Esophagus squamous epithelium (tissue), 5 donors: ENCODE results near the gene SVIL. TPM values are rescaled to one million over a fixed set of nuclear protein-coding genes. Genes with fewer than 3 reads are reported as not detected.

Experiments
- DNase-seq: peaks from one replicate; lab custom pipeline; 2025; lab: John Stamatoyannopoulos, UW
- H3K27ac ChIP-seq, 4 donors: fragments of 200-600 bp; sonication (generic); one replicate each; pipeline ENCODE4 v1.5.1; 2016 to 2019; ENCODE audit warnings: mild to moderate bottlenecking in 1 of 4
- H3K27me3 ChIP-seq, 4 donors: fragments of 200-600 bp; sonication (generic); 1 replicate in 3 of 4; 2 replicates in 1 of 4; pipeline versions ENCODE4 v1.5.1 to v1.6.0; 2017 to 2021; ENCODE audit warnings: antibody characterized with exemption in 1 of 4
- H3K36me3 ChIP-seq, 3 donors: fragments of 200-600 bp; sonication (generic); one replicate each; pipeline ENCODE4 v1.5.1; 2016 to 2019
- H3K4me1 ChIP-seq, 3 donors: fragments of 200-600 bp; sonication (generic); one replicate each; pipeline ENCODE4 v1.5.1; 2017 to 2019
- H3K4me3 ChIP-seq, 4 donors: fragments of 200-600 bp; sonication (generic); 1 replicate in 3 of 4; 2 replicates in 1 of 4; pipeline ENCODE4 v1.5.1; 2016 to 2019; ENCODE audit warnings: mild to moderate bottlenecking in 2 of 4, moderate library complexity in 1 of 4
- H3K9me3 ChIP-seq, 3 donors: fragments of 200-600 bp; sonication (generic); one replicate each; pipeline ENCODE4 v1.5.1; 2016 to 2019
- CTCF ChIP-seq, 6 experiments: fragments of 450-650 bp in 4 of 6; fragments of 200-600 bp in 2 of 6; sonication (generic) in 2 of 6; IDR thresholded peaks; one replicate each; pipeline ENCODE4 v1.5.1; 2016 to 2019; ENCODE audit warnings: antibody characterized with exemption in 6 of 6, mild to moderate bottlenecking in 4 of 6, moderate library complexity in 4 of 6
- POLR2A ChIP-seq, 4 donors: fragments of 450-650 bp; IDR thresholded peaks; one replicate each; pipeline ENCODE4 v1.6.1; 2017; ENCODE audit warnings: antibody characterized with exemption in 4 of 4, mild to moderate bottlenecking in 4 of 4, moderate library complexity in 3 of 4
- WGBS, 2 donors: methylation state at CpG; one replicate each; pipeline ENCODE4 v1.1.5; 2018; 5-methylcytosine and 5-hydroxymethylcytosine counted together
- intact Hi-C: fragments of 100-400 bp; cut with DNase I; formaldehyde crosslinking; loops from one replicate; pipeline ENCODE4 v1.15.0; 2022
- total RNA-seq, 4 donors: library from RNA; depleted of rRNA; stranded (reverse); fragments of >200 nt; gene quantifications; one replicate each; pipeline ENCODE4 v1.1.0, GENCODE V29; 2016
- donor health status: DM: yes; HTN: yes; CAD: no.

SVIL gene
- total RNA-seq, 4 donors from 2014 or later = 71.1 to 227 (median 147) TPM

GRCh38 chr10:29675984-29676383, 41.2 kb upstream of the SVIL start:
- Histone ChIP-seq H3K4me3 (no peak overlapping the region), H3K36me3 (peaks cover 0 to 83% (median 5%) of the 10 kb centered on the region in 3 donors), H3K27ac (no peak overlapping the region), H3K27me3 (no peaks in the 10 kb centered on the region), H3K9me3 (peaks cover 0 to 6% (median 0%) of the 10 kb centered on the region in 3 donors), H3K4me1 (peaks cover 0 to 15% (median 0%) of the 10 kb centered on the region in 3 donors)
- 100% methylated on average over 1 of the region's 1 CpG for WGBS, 2 donors
- TF ChIP-seq POLR2A (IDR thresholded peaks at IDR 0.05) = no peak
- TF ChIP-seq CTCF (IDR thresholded peaks at IDR 0.05) = no peak
- intact Hi-C loops = no loop called here
- no peak for DNase-seq

- DNase-seq = no peak
- Histone ChIP-seq H3K27me3 (no peaks in the 10 kb centered on the region), H3K4me3 (no peak overlapping the region), H3K36me3 (peaks cover 0 to 51% (median 5%) of the 10 kb centered on the region in 3 donors), H3K4me1 (peaks cover 5 to 44% (median 20%) of the 10 kb centered on the region in 3 donors), H3K9me3 (peaks cover 0 to 6% (median 0%) of the 10 kb centered on the region in 3 donors), H3K27ac (no peak overlapping the region)
- WGBS, 2 donors = 80 to 97% methylated on average over 2 of the region's 2 CpGs
- intact Hi-C loops = no loop called here
- TF ChIP-seq CTCF (IDR thresholded peaks at IDR 0.05) (no peak), POLR2A (IDR thresholded peaks at IDR 0.05) (no peak)
Measured at GRCh38 chr10:29671968-29672367, 37.2 kb upstream of the SVIL start.

GRCh38 chr10:29671228-29671780, 36.5 kb upstream of the SVIL start:
- Histone ChIP-seq H3K4me3 (no peak overlapping the region), H3K9me3 (peaks cover 0 to 6% (median 0%) of the 10 kb centered on the region in 3 donors), H3K27me3 (no peaks in the 10 kb centered on the region), H3K4me1 (peaks cover 5 to 47% (median 20%) of the 10 kb centered on the region in 3 donors), H3K36me3 (peaks cover 0 to 51% (median 5%) of the 10 kb centered on the region in 3 donors), H3K27ac (peak overlapping the region in 2 of 4 donors; percentile 4 to 9)
- DNase-seq = no peak
- intact Hi-C loops = no loop called here
- TF ChIP-seq POLR2A (IDR thresholded peaks at IDR 0.05) = no peak
- 59 to 65% methylated on average over 7 of the region's 7 CpGs for WGBS, 2 donors

- Histone ChIP-seq H3K36me3 (peaks cover 0 to 47% (median 5%) of the 10 kb centered on the region in 3 donors), H3K27ac (peak overlapping the region in 3 of 4 donors; percentile 16 to 34 (median 28)), H3K4me3 (no peak overlapping the region), H3K27me3 (no peaks in the 10 kb centered on the region), H3K9me3 (peaks cover 0 to 6% (median 0%) of the 10 kb centered on the region in 3 donors), H3K4me1 (peaks cover 5 to 47% (median 20%) of the 10 kb centered on the region in 3 donors)
- no peak for TF ChIP-seq POLR2A (IDR thresholded peaks at IDR 0.05)
- 61 to 68% methylated on average over 4 of the region's 4 CpGs for WGBS, 2 donors
- no peak for DNase-seq
- intact Hi-C loops = no loop called here
Measured at GRCh38 chr10:29670761-29671160, 36.0 kb upstream of the SVIL start.

- WGBS, 2 donors = 7 to 18% methylated on average over 3 of the region's 3 CpGs
- Histone ChIP-seq H3K4me1 (peaks cover 5 to 47% (median 20%) of the 10 kb centered on the region in 3 donors), H3K27me3 (no peaks in the 10 kb centered on the region), H3K9me3 (no peaks in the 10 kb centered on the region), H3K4me3 (no peak overlapping the region), H3K27ac (peak overlapping the region; percentile 45 to 78 (median 68)), H3K36me3 (peaks cover 0 to 41% (median 0%) of the 10 kb centered on the region in 3 donors)
- intact Hi-C loops = no loop called here
- no peak for DNase-seq
- TF ChIP-seq CTCF (IDR thresholded peaks at IDR 0.05) (no peak), POLR2A (IDR thresholded peaks at IDR 0.05) (no peak)
Measured at GRCh38 chr10:29669149-29669548, 34.4 kb upstream of the SVIL start.

- H3K36me3 ChIP-seq = peaks cover 0 to 39% (median 0%) of the 10 kb centered on the region in 3 donors
- H3K4me3 ChIP-seq = no peak overlapping the region
- DNase-seq = no peak
- peaks cover 5 to 47% (median 20%) of the 10 kb centered on the region in 3 donors for H3K4me1 ChIP-seq
- H3K27me3 ChIP-seq = no peaks in the 10 kb centered on the region
- H3K9me3 ChIP-seq = no peaks in the 10 kb centered on the region
- intact Hi-C loops = no loop called here
- TF ChIP-seq CTCF (IDR thresholded peaks at IDR 0.05) = no peak
- TF ChIP-seq POLR2A (IDR thresholded peaks at IDR 0.05) = no peak
- peak overlapping the region; percentile 45 to 78 (median 68) for H3K27ac ChIP-seq
- WGBS, 2 donors = 46% methylated on average over 4 of the region's 4 CpGs
Measured at GRCh38 chr10:29668628-29669027, 33.9 kb upstream of the SVIL start.
